HEK293 (cell line): ENCODE measurements around the gene XYLT2.

Source experiments
- ZNF274 ChIP-seq, 2 experiments: fragments of 200-500 bp in 1 of 2; fragments of 450-650 bp in 1 of 2; sonication (Bioruptor generic) in 1 of 2; formaldehyde crosslinking in 1 of 2; IDR thresholded peaks; 2 replicates each; pipeline versions ENCODE4 v1.5.1 to v1.6.1; 2014 to 2016; ENCODE audit warnings: borderline replicate concordance in 1 of 2, inconsistent platforms in 1 of 2, low read length in 1 of 2, missing biosample characterization in 1 of 2, missing genetic modification characterization in 1 of 2
- ZNF843 ChIP-seq: fragments of 450-650 bp; formaldehyde crosslinking; IDR thresholded peaks from 2 replicates; pipeline ENCODE4 v1.5.1; 2016; ENCODE audit warnings: missing biosample characterization, missing genetic modification characterization
- TF ChIP-seq, protein P1 (sequence below): fragments of 450-650 bp; formaldehyde crosslinking; conservative IDR thresholded peaks from 2 replicates; pipeline ENCODE4 v1.5.1; 2016; ENCODE audit warnings: low read depth, missing biosample characterization, missing genetic modification characterization
- TF ChIP-seq, protein P2 (sequence below): fragments of 450-650 bp; formaldehyde crosslinking; IDR thresholded peaks from 2 replicates; pipeline ENCODE4 v1.5.1; 2016; ENCODE audit warnings: missing biosample characterization, missing genetic modification characterization

DNA sequence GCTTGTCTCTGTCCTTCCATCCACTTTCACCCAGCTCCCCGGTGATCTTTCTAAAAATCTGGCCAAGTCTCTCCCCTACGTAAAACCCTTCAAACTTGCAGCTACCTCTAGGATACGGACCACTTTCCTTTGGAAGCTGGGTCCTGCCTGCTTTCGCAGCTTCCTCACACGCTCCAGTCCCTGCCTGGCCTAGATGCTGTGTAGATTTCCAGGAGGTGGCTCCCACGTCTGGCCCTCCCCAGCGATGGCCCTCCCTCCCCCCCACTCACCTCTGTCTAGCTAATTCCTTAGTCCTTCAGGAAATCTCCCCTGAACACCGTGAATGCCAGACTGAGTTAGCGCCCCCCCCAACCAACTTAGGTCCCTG is 52.0 kb downstream of the XYLT2 start:
- TF ChIP-seq, protein P1, sequence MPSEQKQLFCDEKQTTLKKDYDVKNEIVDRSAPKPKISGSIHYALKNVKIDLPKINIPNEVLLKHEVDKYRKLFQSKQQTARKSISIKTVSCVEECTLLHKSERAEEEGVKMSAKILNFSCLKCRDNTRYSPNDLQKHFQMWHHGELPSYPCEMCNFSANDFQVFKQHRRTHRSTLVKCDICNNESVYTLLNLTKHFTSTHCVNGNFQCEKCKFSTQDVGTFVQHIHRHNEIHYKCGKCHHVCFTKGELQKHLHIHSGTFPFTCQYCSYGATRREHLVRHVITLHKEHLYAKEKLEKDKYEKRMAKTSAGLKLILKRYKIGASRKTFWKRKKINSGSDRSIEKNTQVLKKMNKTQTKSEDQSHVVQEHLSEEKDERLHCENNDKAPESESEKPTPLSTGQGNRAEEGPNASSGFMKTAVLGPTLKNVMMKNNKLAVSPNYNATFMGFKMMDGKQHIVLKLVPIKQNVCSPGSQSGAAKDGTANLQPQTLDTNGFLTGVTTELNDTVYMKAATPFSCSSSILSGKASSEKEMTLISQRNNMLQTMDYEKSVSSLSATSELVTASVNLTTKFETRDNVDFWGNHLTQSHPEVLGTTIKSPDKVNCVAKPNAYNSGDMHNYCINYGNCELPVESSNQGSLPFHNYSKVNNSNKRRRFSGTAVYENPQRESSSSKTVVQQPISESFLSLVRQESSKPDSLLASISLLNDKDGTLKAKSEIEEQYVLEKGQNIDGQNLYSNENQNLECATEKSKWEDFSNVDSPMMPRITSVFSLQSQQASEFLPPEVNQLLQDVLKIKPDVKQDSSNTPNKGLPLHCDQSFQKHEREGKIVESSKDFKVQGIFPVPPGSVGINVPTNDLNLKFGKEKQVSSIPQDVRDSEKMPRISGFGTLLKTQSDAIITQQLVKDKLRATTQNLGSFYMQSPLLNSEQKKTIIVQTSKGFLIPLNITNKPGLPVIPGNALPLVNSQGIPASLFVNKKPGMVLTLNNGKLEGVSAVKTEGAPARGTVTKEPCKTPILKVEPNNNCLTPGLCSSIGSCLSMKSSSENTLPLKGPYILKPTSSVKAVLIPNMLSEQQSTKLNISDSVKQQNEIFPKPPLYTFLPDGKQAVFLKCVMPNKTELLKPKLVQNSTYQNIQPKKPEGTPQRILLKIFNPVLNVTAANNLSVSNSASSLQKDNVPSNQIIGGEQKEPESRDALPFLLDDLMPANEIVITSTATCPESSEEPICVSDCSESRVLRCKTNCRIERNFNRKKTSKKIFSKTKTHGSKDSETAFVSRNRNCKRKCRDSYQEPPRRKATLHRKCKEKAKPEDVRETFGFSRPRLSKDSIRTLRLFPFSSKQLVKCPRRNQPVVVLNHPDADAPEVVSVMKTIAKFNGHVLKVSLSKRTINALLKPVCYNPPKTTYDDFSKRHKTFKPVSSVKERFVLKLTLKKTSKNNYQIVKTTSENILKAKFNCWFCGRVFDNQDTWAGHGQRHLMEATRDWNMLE (tag by site-specific recombination) = no peak
- TF ChIP-seq ZNF843 (tag by site-specific recombination) (no peak), ZNF274 (IDR thresholded peaks at IDR 0.05; ENCODE audit: low read length) (no peak), ZNF274 (tag by site-specific recombination; IDR thresholded peaks at IDR 0.05; ENCODE audit: borderline replicate concordance) (no peak)
- TF ChIP-seq, protein P2, sequence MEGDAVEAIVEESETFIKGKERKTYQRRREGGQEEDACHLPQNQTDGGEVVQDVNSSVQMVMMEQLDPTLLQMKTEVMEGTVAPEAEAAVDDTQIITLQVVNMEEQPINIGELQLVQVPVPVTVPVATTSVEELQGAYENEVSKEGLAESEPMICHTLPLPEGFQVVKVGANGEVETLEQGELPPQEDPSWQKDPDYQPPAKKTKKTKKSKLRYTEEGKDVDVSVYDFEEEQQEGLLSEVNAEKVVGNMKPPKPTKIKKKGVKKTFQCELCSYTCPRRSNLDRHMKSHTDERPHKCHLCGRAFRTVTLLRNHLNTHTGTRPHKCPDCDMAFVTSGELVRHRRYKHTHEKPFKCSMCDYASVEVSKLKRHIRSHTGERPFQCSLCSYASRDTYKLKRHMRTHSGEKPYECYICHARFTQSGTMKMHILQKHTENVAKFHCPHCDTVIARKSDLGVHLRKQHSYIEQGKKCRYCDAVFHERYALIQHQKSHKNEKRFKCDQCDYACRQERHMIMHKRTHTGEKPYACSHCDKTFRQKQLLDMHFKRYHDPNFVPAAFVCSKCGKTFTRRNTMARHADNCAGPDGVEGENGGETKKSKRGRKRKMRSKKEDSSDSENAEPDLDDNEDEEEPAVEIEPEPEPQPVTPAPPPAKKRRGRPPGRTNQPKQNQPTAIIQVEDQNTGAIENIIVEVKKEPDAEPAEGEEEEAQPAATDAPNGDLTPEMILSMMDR (tag by site-specific recombination) = no peak
